NCI-H1048 (cell line): ENCODE data around the gene LGR5.

Experiments
- DNase-seq: peaks from one replicate; lab custom pipeline; 2025; lab: John Stamatoyannopoulos, UW

Gene LGR5

DNA sequence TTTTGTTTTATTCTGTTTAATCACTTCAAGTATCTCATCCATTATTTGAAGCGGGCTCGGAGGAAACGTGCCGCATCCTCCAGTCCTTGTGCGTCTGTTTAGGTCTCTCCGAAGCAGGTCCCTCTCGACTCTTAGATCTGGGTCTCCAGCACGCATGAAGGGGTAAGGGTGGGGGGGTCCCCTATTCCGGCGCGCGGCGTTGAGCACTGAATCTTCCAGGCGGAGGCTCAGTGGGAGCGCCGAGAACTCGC, 311 bp upstream of the LGR5 start:
- DNase-seq, result no peak

DNA sequence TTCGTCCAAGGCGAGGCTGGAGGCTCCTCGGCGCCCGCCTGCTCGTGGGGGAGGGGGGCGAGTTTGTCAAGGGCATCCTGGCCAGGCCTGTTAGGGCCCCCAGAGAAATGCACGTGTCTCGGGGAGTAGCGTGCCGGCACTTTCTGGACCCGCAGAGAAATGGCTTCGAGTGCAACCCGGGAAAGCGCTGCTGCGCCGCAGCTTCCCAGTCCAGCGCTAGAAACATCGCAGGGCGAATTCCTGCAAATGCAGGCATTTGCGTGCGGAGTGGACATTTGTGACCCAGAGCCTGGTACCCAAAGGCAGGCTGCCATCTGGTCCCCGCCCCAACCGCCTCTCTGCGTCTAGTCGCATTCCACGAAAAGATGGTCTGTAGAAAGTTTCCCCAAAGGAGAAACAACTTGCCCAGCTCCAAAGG, 756 bp downstream of the LGR5 start:
- DNase-seq, result no peak

DNA sequence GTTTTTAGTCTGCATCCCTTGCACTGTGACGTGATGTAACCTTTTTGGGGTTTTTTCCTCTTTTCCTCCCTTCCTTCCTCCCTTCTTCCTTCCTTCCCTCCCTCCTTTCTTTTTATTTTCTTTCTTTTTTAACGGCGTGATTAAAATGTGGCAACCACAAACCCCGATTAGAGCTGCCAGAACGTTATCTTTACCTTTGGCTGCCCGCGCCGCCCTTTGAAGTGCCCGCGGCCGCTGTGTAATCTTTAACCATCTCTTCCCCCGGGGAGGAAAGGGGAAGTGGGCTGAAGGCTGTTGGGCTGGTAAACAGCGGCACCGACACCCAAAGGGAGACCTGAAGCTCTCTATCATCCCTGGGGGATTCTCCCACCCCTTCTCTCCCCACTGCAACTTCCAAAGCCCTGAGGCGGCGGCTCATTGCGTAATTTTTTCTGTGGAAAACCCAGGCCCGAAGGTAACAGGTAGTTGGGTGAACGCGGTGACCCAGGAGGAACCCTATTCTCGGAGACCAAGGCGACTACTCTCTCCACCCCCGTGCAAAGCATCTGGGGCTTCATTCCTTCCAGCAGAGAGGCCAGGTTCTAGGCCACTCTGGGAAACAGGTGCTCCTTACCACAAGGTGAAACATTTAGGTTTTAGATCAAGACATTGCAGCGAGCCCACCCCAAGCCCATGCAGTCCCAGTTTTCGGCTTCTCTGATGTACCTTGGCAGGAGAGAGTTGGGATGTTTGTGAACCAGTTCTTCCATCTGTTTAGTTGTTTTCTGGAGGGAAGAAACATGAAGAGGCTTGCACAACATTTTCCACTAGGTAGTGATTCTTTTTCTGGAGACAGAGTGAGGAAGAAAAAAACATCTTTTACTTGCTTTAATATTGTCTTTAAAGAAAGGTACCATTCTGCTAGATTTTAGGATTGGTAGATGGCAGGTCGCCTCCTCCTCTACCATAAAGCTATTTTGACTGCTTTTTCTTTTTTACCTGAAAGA, 1.5 kb downstream of the LGR5 start:
- no peak for DNase-seq

DNA sequence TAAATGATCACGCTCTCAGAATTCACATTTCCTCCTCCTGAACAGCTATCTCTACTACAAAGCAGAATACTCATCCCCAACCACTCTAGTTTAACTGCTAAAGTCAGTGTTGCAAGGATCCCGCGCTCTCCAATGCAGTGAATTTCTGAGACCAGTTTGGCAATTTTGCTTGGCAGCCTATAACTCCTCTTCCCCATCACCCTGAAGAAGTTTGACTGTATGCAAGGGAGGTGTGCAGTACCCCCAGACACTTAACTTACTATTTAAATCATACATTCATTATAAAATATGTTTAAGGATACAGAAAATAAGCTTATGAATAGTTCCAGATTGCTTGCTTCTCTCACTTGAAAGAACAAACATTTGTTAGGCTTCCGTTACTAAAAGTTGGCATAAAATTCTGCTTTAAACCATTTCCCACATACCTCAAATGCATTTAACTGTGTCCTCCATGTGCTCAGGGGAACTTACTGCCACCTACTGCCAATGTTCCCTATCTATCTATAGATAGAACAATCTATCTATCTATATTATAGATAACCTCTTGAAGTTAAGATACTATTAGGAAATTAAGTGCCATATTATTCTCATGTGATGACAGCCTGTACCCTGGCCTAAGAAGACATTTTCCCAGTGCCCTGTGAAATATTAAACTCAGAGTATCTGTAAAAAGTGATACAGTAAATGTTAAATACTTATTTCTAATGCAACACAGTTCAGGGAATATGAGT, 2.4 kb downstream of the LGR5 start:
- DNase-seq, result no peak

DNA sequence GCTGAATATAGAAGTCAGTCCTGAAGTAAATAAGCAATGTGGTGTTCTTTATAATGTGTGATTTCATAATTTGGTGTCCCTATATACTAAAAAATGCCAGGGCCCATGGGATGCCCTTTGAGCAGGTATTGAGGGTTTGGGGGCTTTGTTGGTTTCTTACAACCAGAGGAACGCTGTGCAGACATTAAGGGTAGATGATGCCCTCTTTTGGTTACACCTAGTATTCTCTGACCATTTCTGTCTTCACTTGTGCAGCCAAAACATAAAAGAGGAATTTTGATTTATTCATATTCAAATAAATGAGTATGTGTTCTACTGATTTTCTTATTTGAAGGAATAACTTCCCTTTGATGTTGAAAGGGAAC, 3.0 kb downstream of the LGR5 start:
- no peak for DNase-seq

DNA sequence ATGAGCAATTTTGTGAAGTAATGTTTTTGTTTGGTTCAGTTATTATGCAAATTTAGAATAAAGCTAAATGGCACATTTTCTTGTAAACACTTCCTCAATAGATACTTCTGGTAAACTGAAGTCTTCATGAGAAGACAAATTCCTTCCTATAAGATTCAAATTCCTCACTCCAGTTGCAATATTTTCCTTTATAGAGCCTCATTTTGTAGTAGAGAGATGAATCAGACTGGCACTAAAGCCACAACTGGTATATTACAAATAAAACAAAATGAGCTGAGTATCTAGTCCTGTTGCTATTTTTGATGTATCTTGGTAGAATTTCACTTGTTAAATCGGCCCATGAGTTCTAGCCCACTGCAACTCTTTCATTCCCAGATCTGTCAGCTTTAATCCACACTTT, 5.5 kb downstream of the LGR5 start:
- no peak for DNase-seq

DNA sequence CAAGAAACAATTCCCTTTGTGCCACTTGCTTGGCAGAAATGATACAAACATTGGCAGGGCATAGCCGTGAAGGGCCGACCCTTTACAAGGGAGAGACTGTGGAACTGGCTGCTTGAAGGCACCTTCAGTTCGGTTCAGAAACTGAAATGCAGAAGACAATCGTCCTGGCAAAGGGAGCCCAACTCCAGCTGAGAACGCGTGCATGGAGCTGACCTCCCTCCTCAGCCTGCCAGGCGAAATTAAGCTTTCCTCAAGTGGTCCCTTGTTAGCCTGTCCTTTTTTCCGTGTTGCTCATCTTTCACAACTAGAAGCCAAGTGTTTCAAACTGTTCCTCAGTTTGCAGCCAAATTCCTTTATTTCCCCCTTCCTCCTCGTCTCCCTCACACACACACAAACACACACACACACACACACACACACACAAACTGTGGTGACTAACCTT, 8.1 kb downstream of the LGR5 start:
- no peak for DNase-seq

DNA sequence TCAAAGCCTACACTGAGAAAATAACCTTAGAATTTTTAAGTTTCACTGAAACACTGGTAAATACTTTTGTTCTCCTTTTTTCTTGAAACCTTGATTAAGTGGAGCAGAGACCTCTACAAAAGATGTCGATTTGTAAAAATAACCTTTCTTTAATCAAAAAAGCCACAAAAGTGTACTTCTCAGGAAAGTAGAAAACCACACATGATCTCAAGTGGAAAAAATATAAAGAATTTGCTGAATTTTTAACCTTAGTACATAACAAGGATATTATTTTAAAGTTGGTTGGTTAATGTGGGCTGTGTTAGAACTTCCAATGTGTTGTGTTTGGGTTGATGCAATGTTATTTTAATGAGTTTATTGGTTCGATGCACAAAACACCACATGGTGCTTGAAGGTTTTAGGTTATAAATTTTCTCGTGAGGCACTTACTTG, 8.6 kb downstream of the LGR5 start:
- no peak for DNase-seq

DNA sequence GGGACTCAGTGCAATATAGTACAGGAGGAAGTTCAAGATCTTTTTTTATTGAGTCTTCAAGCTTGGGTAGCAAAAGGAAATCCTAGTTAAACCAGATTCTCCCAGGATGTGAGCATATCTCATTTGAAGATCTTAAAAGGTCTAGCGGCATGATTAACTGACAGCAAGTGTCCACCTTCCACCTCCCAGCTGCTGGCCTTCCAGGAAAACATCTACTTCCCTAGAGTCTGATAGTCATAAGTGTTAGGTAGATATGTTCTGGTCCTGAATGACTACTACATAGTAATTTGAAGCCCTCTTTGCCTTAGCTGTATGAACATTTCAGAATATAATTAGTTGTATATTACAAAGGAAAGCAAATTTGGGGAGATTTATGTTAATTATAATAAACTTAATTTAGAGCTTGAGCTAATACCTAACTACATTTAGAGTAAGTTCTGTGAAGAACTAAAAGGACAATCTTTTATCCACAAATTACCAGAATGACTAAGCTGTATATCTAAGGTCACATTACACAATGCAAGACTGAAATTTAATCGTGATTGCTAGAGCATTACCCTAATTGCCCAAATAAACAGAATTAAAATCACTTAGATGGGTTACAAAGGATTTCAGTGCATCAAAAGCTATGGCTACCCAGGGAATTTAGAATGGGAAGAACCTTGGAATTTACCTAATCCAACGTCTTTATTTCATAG, 9.9 kb downstream of the LGR5 start:
- no peak for DNase-seq

DNA sequence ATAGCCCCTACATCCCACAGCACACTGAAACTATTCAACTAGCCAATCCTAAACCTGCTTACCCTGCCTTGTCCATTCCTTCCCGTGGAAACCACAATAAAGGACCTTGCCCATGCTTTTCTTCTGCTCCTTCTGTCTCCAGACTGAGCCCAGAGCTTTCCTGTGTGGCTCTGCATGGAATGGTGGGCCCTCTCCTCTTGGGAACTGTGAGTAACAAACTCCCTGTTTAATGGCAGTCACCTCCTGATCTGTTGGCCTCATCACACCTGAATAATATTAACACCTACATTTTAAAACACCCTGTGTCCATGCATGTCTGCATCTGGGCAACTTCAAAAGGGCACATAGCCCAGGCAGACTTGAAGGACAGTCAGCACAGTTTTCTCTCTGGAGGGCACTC, 12.4 kb downstream of the LGR5 start:
- no peak for DNase-seq

DNA sequence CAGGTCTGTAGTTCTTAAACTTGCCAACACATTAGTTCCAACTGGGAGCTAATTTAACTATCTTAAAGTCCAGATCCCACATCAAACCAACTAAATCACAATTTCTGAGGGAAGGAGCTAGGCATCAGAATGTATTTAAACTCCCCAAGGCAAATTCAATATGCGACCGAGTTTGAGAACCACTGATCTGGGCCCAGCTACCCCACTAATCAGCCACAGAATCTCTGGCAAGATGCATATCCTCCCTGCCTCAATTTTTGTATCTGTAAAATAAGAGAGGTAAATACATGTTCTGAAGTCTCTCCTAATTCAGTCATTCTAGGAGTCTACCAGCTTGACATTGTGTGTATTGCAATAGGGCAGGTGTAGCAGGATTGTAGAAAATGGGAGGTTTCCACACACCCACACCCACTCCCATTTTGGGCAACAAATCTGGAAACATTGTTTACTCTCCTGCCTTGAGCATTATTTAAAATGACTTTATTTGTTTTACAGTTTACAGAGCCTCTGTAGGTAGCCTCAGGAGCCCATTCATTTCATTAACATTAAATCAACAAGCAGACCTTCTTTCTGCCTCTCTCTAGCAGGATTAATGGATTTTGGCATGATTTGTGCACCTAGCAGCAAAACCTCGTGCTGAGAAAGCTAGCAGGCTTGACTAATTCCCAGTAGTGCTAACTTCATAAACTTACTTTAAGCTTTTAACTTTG, 15.6 kb downstream of the LGR5 start:
- no peak for DNase-seq

DNA sequence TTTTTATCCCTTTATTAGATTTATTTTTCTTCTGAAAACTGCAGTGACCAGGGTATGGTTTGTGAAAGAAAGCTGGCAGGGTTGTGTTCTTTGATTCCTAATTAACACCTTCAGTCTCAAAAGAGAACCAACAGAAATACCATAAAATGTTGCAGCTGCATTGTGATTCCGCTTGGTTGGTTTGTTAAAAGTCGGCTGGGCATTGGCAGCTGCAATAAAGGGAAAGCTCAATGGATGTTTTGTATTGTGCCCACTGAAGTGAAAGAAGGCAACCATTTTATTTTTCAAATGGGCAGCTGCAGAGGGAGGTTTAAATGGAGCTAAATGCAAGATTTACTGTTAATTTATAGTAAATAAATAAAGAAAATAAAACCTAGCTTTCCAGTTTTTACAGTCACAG, 16.7 kb downstream of the LGR5 start:
- no peak for DNase-seq

DNA sequence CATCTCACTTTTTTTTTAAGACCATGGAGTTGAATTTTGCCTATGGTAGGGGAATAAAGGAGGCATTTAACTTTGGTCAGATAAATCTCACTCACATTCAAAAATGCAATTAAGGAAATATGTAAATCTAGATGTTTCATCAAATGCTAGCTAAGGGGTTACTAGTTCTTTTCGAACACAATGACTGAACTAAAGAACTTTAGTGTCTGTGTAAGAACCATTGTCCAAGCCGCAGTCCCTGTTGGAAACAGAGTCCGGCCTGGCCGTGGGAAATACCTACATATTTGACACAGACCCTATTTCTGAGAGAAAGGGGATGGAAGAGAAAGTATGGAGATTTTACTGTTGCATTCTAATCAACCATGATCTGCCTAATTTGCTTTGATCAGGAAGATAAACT, 17.4 kb downstream of the LGR5 start:
- no peak for DNase-seq

DNA sequence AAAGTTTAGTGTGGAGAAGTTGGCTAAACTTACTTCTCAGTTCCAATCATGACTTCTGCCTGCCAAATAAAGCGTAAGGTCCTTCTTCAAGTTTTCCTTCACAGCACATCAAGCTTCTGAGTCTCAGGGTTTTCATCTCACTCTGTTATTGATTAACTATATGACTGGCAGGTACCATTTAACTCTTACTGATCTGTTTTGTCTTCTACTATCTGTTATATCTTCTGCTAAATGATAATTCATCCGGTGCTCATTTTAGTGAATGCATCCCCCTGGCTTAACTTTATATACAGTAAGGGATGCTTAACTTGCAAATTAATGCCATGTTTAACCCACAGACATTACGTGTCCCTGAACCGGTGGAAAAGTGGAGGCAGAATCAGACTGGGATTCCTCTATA, 20.7 kb downstream of the LGR5 start:
- no peak for DNase-seq

DNA sequence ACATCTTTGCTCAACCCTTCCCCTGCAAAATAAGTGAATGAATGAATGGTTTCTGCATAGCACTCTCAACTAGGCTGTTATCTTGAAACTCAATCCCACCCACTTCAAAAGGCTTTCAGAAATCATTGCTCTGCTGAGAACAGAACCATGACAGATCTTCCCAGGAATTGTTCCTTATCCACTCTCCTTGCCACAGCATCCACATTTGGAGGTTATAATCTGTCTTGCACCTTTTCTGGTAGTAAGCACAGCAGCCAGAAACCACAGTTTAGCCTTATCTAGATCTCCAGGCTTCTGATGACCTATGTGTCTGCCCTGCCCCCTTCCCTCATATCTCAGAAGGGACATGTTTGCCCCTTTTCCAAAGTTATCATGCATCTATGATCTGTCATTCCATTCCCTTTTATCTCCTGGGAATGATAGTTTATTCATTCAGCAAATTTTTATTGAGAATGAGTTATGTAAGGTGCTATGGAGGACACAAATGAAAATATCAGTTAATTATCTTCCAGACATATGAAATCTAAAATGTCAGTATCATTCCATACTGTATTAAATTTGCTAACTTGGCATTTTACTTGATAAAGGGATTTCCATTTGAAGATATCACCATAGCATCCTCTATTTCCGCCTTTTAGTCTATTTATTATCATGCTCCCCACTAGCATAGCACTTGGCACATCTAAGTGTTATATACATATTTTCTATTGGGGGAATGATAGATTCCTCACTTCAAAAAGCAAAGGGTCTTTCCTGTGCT, 21.4 kb downstream of the LGR5 start:
- DNase-seq, result no peak

DNA sequence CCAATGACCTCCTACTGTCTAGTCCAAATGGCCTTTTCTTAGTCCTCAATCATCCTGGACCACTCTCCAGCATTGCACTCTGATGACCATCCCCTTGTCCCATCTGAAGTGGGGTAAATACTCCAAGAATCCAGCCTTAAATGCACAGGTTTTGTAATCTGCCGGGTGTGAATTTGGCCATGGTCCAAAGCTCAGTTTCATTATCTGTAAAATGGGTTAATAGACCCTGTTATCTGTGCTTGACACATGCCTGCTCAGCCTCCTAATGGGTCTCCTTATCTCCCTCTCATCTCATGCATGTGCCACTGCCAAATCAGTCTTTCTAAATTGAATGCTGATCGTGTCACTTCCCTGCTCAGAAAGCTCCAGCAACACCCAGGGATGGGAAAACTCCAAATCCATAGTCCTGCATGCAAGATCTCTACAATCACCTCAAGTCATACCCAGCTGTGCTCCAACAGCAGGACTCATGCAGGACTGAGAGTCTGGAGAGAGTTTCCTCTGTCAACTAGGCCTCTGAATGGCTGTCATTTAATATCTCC, 22.3 kb downstream of the LGR5 start:
- no peak for DNase-seq

DNA sequence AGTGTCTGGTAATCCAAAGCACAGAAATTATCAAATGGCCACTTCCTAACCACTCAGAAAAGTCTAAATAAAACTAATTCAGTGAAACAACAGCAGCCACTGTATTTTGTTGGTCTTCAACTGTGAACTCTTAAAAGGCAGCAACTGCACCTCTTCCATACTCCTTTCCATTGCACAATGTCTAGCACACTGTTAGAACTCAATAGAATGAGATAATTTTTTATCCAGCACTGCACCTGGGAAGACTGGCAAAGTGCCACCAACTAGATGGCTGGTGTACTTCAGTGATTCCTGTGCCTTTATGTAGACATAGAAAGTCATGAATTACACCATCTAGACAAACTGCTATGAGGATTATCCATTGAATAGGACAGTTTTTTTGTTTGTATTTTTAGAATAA, 26.2 kb downstream of the LGR5 start:
- no peak for DNase-seq

DNA sequence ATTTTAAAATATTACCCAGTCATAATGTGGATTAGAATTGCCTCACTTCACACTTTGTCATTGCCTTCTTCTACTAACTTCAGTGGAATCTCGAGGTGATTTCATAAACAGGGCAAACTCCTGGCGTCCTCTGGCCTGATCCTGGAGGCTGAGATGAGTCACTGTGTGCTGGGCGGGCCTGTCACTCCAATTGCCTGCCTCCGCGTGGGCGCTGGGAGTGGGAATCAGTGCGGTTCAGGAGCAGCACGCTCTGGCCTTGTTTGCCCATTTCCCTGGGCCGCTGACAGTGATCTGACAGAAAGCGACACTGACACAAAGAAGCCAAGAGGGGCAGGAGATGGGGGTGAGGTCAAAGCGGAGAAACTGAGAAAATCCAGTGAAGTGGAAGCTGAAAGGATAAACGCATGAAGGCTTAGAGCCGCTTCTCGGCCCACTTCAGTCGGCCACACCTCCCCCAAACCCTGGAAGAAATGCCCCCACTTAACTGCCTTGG, 29.7 kb downstream of the LGR5 start:
- DNase-seq, result no peak

DNA sequence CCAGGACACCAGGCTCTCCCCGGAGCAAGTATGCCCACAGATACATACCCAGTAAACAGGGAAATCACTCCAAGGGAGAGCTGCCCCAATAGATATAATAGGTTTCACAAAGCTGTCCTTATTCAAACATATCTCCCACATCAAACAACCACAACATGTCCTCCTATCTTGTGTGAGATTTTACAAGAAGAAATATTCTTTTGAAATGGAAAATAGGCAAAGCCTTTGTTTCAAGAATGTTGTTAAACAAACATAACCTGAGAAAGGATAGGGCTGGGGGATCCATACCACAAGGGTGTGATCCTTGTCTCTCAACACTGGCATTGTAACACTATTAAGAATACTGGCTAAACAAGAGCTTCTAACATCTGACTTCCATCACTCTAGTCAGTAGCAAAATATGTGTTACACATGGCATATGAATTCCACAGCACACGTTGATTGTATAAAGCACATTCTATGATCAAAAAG, 32.9 kb downstream of the LGR5 start:
- no peak for DNase-seq

DNA sequence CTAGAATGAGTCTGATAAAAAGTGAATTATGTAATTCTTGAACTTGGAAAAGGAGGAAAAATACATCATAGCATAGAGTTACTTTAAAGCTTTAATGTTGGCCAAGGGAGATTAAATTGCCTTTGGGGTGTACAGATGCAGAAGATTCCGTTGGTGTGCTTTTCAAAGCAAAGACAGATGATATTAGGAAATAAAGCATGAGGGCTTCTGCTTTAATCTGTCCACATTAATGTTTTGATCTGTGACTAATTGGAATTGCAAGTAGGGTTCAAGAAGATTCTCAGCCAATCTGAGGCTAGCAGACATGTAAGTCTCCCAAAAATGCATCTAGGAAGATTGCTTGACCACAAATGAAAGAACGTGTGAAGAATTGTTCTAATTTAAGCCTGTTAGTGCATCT, 35.2 kb downstream of the LGR5 start:
- DNase-seq, result no peak

DNA sequence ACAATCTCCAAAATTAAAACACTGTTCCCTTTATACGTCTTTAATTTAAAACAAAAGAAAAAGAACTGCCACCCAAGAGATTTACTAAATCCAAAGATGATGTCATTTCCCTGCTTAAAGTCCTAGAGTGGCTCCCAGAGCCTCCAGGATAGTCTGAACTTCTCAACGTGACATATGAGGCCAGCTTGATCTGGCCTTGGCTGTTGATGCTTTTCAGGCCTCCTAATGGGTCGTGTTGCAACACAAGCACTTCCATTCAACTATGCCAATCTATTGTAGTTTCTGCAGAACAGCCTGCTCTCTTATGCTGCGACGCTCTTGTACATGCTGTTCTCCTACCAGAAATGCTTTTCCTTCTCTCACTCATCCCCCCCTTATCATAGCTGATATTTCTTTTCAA, 35.7 kb downstream of the LGR5 start:
- DNase-seq, result no peak
